Activated CD8-positive, alpha-beta memory T cell treated with anti-CD3 and anti-CD28 coated beads, Interleukin-2, amount 50 U/mL, for 1 hour (primary cell): Measurements from ENCODE around the gene OR5H14.

Experiments
- DNase-seq: peaks from one replicate; pipeline ENCODE4 v3.0.0-alpha.2; 2020; ENCODE audit errors: extremely low read depth

Gene OR5H14

DNA sequence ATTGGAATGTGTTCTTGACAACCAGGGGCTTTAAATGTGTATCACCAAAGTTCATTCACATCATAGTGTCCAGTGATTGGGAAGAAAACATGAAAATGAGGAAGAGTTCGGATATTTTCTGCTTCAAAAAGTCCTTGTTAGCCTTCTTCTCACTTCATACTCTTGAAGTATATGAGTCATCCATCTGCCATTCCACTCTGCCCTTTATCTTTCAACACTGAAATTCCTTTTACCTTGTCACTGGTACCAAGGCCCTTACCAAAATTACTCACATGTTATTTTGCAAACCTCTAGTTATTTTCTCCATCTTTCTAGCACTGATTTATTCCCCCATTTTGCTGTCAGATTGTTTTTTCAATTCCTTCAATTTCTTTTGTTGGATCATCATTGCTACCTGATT lies 51.7 kb downstream of the OR5H14 start:
- DNase-seq, result no peak
